GM12801 (cell line): ENCODE results near the gene SLC6A17.

Experiments used
- CTCF ChIP-seq: IDR thresholded peaks from one replicate; pipeline ENCODE4 v1.5.1; 2011; ENCODE audit warnings: control low read depth; ENCODE audit not compliant: insufficient read length; ENCODE audit errors: extremely low read depth

Gene SLC6A17

GRCh38 chr1:110125810-110126209 is 24.5 kb upstream of the SLC6A17 start:
- TF ChIP-seq CTCF: no peak

- TF ChIP-seq CTCF: no peak
Observed at GRCh38 chr1:110130113-110130591, 20.1 kb upstream of the SLC6A17 start.

GRCh38 chr1:110130989-110131388 is 19.3 kb upstream of the SLC6A17 start:
- TF ChIP-seq CTCF: no peak

- TF ChIP-seq CTCF: no peak
Observed at GRCh38 chr1:110132682-110133081, 17.6 kb upstream of the SLC6A17 start.

- TF ChIP-seq CTCF: no peak
Observed at GRCh38 chr1:110133436-110133835, 16.9 kb upstream of the SLC6A17 start.

- no peak for TF ChIP-seq CTCF
Observed at GRCh38 chr1:110134050-110134595, 16.2 kb upstream of the SLC6A17 start.

GRCh38 chr1:110135246-110135645 is 15.0 kb upstream of the SLC6A17 start:
- TF ChIP-seq CTCF: no peak
